DMS153 treated with DMSO at 0.1 percent for 48 hours (cell line): ENCODE data around the gene GALNT14.

Experiments
- DNase-seq: peaks from one replicate; lab custom pipeline; 2025; ENCODE audit not compliant: unreplicated experiment; lab: John Stamatoyannopoulos, UW

The GALNT14 gene

GRCh38 chr2:31136000-31136399, 2.2 kb downstream of the GALNT14 start:
- no peak for DNase-seq

- DNase-seq, result no peak
Measured at GRCh38 chr2:31134480-31134879, 3.8 kb downstream of the GALNT14 start.

GRCh38 chr2:31132786-31133185, 5.5 kb downstream of the GALNT14 start:
- no peak for DNase-seq

GRCh38 chr2:31131871-31132270, 6.4 kb downstream of the GALNT14 start:
- no peak for DNase-seq

- DNase-seq, result peak; percentile 44
Measured at GRCh38 chr2:31129375-31130171, 8.7 kb downstream of the GALNT14 start.

GRCh38 chr2:31127931-31128330, 10.3 kb downstream of the GALNT14 start:
- DNase-seq, result no peak

- no peak for DNase-seq
Measured at GRCh38 chr2:31125918-31126695, 12.1 kb downstream of the GALNT14 start.

GRCh38 chr2:31124904-31125303, 13.3 kb downstream of the GALNT14 start:
- no peak for DNase-seq

GRCh38 chr2:31122133-31122532, 16.1 kb downstream of the GALNT14 start:
- DNase-seq, result no peak

- no peak for DNase-seq
Measured at GRCh38 chr2:31113765-31114164, 24.5 kb downstream of the GALNT14 start.

GRCh38 chr2:31112544-31112943, 25.7 kb downstream of the GALNT14 start:
- DNase-seq, result no peak

GRCh38 chr2:31110998-31111397, 27.2 kb downstream of the GALNT14 start:
- DNase-seq, result no peak

GRCh38 chr2:31110431-31110830, 27.8 kb downstream of the GALNT14 start:
- DNase-seq, result no peak

GRCh38 chr2:31109633-31110192, 28.5 kb downstream of the GALNT14 start:
- no peak for DNase-seq

- no peak for DNase-seq
Measured at GRCh38 chr2:31108561-31109286, 29.5 kb downstream of the GALNT14 start.

GRCh38 chr2:31107591-31108300, 30.5 kb downstream of the GALNT14 start:
- DNase-seq, result no peak

GRCh38 chr2:31101701-31102100, 36.5 kb downstream of the GALNT14 start:
- no peak for DNase-seq

- DNase-seq, result no peak
Measured at GRCh38 chr2:31097962-31098613, 40.2 kb downstream of the GALNT14 start.

GRCh38 chr2:31090188-31090587, 48.1 kb downstream of the GALNT14 start:
- no peak for DNase-seq

- DNase-seq, result no peak
Measured at GRCh38 chr2:31089645-31090044, 48.6 kb downstream of the GALNT14 start.
